Fibroblast of gingiva (primary cell): Measurements from ENCODE around the gene PON2.
"Not testable (repeated sequence)": the region's sequence is repeated elsewhere in the genome, so short reads cannot be mapped to it uniquely, and the experiment has no call there.

Experiments
- DNase-seq: peaks from one replicate; pipeline ENCODE4 v3.0.0-alpha.2; 2011; ENCODE audit warnings: low read depth

The PON2 gene

GRCh38 chr7:95434557-95435421, at the start of gene PON2:
Gene PON2, minus strand, starts transcription at chr7:95435028. Its CDS starts 77 bp downstream, at chr7:95434951.
- DNase-seq = peak; percentile 85

DNA sequence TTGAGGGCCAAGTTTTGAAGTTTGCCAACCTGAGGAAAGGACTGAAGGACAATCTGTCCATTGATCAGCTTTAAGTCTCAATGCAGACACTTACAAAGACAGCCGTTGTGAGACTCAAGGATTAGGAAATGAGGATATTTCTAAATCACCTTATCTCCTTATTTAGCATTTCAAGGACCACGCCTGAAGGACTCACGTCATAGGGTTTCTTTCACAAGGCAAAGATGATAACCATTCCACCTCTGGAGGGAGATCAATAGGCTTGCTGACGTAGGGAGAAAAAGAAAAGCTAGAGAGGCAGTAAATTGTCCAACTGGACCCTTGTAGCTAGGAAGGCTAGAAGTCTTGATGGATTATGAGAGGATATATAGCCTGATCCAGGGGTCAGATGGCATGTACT, 47.6 kb upstream of the PON2 start:
- no peak for DNase-seq

- DNase-seq = no peak
Observed at GRCh38 chr7:95481271-95482165, 46.7 kb upstream of the PON2 start.

- no peak for DNase-seq
Observed at GRCh38 chr7:95479992-95480624, 45.3 kb upstream of the PON2 start.

DNA sequence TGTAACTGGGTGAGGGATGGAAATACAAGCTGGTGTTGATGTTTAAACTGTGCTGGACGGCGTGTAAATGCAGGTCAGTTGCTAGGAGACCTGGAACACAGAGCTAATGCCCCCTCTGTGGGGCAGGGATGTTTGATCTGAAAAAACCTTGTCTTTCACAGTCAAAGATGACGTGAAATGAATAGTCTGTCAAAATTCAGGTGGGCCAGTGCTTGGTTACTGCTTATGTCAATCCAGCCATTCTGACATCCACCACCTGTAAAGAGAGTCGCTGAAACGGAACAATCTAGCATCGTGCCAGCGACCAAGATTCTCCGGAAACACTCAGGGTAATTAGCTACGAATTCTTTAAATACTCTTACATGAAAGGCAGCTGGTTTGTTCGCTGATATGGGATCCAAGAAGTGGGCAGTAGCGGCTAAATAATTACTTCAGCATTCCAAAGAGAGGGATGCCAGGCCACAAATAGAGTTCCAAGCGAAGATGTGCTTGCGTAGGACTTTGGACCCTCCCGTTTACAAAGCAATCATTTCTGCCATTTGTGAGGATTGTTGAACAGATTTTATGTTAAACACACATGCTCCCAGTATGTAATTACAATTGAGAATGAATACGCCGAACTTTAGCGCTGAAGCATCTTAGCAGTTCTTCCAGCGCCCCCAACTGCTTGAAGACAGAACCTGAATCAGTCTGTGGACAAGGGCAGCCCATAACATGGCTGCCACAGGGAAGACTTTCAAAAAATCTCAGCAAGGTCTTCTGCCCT, 43.6 kb upstream of the PON2 start:
- peak; percentile 40 for DNase-seq

DNA sequence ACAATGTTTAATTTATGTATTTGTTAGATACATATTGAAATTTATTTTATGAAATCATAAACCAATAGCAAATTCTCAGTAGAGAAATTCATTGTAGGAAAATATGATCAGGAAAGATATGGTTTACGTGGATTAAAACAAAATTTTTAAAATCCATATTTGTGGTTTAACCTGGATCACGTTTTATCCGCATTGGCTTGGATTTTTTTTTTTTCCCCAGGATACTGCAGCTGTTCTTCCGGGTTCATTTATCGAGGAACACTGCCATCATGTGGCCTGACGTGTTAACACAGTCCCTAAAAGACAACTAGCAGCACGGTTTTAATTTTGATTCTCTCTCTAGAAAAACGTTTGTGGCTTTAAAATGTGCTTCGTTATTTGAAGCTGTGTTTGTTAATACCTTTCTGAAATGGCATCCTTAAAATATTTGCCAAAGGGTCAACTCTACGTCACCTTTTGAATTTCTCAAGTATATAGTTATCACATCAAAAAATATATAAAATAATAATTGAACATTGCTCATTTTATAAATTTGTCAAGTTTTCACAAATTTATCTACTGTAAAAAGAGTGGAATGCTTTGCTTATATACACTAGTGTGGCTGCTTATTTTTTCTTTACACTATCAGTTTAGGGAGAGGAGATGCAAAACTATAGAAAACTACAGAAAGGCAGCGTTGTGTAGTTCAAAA, 42.2 kb upstream of the PON2 start:
- peak; percentile 50 for DNase-seq

GRCh38 chr7:95476072-95476847, 41.4 kb upstream of the PON2 start:
- DNase-seq = no peak

GRCh38 chr7:95473276-95473985, 38.6 kb upstream of the PON2 start:
- no peak for DNase-seq

DNA sequence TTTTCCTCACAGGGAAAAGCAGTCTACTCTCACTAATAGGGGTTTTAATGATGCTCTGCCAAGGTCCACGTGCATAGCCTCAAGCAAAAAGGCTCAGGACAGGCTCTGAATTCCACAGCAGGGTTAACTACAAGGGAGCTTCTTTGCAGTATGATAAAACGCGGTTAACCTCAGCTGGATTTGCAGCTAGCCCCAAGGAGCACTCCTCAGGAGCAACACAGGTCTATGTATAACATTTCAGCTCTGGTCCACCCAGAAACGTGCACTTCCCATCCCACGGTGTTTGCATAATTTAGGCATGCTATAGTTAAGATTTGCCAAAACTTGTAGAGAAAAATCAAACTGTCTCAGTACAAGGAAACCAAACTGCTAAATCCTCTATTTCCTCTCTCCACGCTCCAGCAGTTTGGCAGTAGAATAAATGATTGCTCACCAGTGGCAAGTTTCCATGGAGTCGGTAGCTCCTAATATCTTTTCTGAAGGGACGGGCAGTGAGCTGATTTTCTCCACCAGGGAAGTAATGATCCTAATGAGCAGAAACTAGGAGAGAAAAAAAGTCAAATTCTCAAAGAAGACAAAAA, 37.8 kb upstream of the PON2 start:
- peak; percentile 33 for DNase-seq

DNA sequence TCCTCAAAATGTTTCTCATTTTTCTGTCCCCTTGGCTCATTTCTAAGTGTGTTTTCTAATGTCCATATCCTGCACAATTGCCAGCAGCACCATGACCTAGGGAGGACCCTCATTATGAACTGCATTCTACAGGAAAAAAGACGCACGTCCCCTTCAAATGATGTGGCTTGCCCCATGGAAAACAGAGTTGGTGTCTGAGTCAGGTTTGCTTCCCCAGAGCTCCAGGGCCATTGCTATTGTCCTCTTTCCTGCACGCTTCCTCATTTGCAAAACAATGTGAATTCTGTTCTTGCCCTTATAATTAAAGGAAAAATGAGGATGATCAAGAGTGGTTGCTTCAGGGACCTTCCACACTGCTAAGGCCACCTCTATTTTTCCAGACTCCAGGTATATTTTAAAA, 36.2 kb upstream of the PON2 start:
- no peak for DNase-seq

DNA sequence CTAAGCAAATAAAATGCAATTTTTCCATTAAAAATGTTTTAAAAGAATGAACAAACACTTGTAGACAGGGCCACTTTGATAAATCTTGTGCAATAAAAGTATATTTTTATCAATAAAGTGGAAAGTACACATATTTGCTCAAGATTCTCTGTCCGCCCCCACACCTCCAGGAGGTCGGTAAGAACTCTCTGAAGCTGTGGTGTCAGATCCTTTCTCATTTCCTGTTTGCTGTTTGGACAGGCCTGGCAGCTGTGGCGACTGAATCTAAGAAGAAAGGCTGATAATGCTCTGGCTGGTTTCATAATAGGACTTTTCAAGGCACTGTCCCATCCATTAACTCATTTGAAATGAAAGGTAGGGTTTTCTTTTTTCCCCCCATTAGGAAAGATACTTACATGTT, 35.6 kb upstream of the PON2 start:
- DNase-seq = no peak

GRCh38 chr7:95469848-95470247, 35.0 kb upstream of the PON2 start:
- DNase-seq = no peak

- no peak for DNase-seq
Observed at GRCh38 chr7:95469187-95469586, 34.4 kb upstream of the PON2 start.

DNA sequence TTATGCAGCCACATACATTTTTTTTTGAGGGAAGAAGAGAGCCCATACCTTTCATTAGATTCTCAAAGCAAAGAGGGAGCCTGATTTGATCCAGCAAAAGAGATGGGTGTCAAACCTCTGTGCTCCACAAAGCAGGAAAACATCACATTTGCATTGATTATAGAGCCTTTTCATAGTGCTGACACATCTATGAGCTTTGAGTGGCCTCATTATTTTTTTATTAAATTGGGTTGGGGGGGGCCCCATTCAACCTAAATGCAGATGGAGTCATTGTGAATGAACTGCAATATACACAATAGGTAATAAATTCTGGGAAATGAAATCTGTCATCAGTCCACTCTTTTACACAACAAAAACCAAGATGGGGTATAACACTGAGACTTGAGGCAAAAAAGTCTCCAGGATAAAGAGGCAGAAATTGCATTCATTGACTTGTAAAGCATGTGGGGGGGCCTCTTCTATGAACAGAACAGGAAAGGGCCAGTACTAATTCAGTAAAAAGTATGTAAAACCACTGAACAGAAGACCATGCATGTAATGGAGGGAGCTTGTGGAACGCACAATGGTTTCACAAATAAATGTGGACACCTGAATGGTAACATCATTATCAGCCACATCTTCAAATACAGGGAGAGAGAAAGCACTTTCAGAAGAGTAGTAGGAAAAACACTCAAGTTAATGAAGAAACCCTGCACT, 33.2 kb upstream of the PON2 start:
- DNase-seq = no peak

DNA sequence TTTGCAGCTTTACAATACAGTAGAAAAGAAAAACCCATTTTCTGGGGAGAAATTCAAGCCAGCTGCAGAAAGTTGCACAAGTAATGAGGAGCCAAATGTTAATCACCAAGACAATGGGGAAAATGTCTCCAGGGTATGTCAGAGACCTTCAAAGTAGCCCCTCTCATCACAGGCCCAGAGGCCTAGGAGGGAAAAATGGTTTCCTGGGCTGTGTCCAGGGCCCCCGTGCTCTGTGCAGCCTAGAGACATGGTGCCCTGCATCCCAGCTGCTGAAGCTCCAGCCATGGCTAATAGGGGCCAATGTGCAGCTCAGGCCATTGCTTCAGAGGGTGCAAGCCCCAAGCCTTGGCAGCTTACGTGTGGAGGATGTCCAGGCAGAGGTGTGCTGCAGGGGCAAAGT, 25.8 kb upstream of the PON2 start:
- DNase-seq = not testable (repeated sequence)

DNA sequence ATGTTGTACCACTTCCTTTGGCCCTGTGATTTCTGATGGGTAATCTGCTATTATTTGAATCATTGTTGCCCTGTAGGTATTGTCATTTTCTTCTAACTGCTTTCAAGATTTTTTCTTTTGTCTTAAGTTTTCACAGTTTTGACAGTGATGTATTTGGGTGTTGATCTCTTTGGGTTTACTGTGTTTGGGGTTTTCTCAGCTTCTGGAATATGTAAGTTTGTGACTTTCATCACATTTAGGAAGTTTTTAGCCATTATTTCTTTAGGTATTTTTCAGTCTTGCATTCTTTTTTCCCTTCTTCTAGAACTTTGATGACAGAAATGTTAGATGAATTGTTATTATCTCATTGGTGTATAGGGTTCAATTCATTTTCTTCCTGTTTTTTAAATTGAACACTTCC, 23.1 kb upstream of the PON2 start:
- DNase-seq = no peak

DNA sequence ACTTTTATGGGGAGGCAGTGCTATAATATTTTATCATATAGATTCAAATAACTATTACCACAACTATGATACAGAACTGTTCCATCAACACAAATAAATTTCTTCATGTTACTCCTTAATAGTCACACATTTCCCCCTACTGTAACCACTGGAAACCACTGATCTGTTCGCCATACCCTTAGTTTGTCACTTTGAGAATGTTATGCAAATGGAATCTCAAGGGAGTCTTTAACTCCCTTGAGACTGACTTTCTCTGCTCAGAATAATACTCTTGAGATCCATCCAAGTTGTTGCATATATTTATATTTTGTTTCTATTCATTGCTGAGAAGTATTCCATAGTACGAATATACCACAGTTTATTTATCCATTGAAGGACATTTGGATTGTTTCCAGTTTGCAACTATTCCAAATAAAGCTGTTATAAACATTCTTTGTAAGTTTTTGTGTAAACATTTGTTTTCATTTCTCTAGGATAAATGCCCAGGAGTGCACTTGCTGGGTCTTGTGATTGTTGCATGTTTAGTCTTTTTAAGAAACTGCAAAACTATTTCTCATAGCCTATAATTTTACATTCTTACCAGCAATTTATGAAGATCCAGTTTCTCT, 19.7 kb upstream of the PON2 start:
- DNase-seq = no peak

DNA sequence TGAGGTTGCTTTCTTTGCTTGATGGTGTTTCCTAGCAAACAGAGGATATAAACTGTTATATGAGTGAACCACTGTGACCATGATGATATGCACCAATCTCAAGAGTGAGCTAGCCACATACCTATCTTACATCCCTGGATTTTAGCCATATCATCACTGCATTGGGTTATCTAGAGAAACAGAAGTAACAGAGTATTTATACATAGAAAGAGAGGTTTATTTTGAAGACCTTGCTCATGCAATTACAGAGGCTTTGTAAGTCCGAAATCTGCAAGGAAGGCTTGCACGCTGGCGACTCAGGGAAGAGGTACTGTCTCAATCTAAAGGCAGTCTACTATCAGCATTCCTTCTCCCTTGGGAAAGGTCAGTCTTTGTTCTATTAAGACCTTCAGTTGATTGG, 11.8 kb upstream of the PON2 start:
- DNase-seq = no peak
